Activated gamma-delta T cell (primary cell): ENCODE data around the gene FBXO41.

Experiments used
- DNase-seq: peaks from one replicate; lab custom pipeline; 2025; lab: John Stamatoyannopoulos, UW

The FBXO41 gene

DNA sequence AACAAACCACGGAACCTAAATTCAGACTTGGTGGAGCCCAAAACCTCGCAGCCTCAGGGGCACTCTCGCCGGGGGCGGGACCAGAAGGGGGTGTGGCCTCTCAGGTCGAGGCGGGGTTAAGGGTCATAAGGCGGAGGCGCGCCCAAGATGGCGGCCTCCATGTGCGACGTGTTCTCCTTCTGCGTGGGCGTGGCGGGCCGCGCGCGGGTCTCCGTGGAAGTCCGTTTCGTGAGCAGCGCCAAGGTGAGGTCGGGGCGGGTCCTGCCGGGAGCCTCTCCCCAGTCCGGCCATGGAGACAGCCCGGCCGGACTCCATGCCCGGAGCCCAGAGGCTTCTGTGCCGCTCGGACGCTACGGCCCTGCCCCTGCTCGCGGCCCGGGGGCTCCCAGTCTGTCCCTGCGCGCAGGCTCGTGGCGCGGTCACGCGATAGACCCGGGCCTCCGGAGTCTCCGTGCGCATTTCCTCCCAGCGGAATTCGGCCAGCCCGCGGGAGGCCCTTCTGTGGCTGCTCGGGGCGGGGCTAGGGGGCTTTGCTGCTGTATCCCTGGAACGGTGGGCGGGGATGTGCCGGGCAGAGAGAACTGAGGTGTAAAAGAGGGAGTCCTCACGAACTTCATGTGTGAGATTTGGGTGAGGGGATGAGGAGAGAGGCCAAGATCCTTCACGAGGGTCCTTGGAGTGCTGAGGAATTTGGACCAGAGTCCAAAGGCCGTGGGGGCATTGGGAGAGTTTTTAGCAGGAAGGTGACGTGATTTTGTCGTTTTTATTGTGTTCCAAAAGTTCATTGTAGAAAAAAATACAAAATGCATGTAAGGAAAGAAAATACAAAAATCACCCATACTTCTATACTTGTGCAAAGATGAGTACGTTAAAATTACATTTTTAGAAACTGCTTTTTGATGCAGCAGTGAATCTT, 69.9 kb downstream of the FBXO41 start, which contains the start of gene SMYD5:
TSS of gene SMYD5 (plus strand) at position 126 of the 916 bp plus-strand sequence. CDS start at position 148, 22 bp downstream.
- DNase-seq = peak; percentile 73

DNA sequence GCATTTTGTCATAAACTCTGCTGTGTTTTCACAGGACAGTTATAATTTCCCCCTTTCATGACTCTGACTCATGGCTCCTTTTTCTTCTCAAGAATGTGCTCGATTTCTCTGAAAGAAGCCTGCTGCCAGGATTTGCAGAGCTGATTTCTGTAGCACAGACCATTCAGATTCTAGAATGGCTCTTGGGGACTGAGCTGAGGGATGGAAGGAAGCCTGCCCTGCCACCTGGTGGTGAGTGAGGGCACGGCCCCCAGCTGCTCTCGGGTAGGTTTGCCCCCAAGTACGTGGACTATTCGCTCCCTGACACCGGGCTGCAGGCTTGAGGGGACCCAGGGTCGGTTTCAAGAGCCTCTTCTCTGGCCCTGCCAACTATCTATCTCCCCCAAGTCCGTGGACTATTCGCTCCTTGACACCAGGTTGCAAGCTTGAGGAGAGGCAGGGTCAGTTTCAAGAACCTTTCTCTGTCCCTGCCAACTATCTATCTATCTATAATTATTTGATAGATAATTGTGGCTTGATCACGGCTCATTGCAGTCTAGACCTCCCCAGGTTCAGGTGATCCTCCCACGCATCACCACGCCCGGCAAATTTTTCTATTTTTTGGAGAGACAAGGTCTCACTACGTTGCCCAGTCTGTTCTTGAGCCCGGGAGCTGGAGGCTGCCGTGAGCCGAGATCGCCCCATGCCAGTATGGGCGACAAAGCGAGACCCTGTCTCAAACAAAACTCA, 71.7 kb downstream of the FBXO41 start:
- DNase-seq = peak; percentile 16

DNA sequence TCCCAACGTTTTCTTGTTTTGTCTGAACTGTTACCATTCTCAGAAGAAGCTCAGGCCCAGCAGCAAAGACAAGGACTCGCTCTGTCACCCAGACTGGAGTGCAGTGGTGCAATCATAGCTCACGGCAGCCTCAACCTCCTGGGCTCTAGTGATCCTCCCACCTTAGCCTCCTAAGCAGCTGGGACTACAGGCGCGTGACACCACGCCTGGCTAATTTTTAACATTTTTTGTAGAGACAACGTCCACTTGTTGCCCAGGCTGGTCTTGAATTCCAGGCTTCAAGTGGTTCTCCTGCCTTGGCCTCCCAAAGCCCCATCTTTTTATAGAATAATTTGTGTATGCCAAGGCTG, 72.2 kb downstream of the FBXO41 start:
- DNase-seq = no peak

DNA sequence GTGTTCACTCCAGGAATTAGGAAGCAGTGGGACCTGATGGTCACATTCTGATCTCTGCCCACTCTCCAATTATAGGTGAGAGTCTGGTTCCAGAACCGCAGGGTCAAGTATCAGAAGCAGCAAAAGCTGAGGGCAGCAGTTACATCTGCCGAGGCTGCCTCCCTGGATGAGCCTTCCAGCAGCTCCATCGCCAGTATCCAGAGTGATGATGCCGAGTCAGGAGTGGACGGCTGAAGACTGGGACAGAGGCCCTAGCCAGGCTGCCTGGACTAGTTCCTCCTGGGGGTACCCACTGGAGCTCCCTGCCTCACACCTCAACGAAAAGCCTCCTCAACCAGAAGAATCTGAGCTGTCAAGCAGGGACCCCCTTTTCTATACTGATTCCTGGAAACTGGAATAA, 73.6 kb downstream of the FBXO41 start:
- no peak for DNase-seq

DNA sequence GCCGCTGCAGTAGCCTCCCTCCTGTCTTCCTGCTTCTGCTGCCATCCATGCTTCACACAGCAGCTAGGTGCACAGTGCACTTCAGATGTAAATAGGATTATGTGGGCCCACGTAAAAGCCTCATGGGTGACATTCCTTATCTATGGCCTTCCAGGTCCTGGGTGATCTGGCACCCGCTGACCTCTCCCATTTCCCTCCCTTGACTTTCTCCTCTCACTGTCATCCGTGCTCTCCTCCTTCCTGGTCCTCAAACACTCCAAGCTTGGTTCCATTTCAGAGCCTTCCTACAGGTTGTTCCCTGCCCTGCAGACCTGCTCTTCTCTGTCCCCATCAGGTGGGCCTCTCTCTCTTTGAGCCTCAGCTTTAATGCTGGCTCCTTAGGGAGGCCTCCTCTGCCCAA, 74.3 kb downstream of the FBXO41 start:
- no peak for DNase-seq

DNA sequence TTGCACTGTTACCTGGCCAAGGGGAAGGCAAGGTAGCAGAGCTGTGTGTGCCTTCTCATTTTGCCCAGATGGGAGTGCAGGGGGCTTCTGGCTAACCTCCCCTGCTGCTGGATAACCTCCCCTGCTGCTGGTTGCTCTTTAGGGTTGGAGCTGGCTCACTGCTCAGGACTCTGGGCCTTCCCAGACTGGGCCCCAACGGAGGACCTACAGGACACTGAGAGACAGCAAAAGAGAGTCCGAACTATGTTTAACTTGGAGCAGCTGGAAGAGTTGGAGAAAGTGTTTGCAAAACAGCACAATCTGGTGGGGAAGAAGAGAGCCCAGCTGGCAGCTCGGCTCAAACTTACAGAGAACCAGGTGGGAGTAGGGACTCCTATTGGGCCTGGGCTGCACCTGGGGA, 76.0 kb downstream of the FBXO41 start:
- no peak for DNase-seq

DNA sequence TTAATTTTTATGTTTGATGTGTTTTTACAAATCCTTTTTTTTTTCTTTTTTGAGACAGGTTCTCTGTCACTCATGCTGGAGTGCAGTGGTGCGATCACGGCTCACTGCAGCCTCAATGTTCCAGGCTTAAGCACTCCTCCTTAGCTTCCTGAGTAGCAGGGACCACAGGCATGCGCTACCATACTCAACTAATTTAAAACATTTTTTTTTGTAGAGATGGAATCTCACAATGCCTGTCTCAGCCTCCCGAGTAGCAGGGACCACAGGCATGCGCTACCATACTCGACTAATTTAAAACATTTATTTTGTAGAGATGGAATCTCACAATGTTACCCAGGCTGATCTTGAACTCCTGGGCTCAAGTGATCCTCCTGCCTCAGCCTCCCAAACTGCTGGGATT, 78.7 kb downstream of the FBXO41 start:
- DNase-seq = no peak
